Measurements from ENCODE around the gene SH3RF1. TPM values are rescaled to one million over a fixed set of nuclear protein-coding genes. Genes with fewer than 3 reads are reported as not detected.

Gene SH3RF1
- total RNA-seq, 1 experiment from 2014 or later = 59.5 TPM

GRCh38 chr4:169268951-169269760, 1.6 kb downstream of the SH3RF1 start (continued):
- TF ChIP-seq ZBTB33 (IDR thresholded peaks at IDR 0.05; ENCODE audit: extremely low read depth, insufficient replicate concordance, low read length) (no peak), ELF1 (IDR thresholded peaks at IDR 0.05; ENCODE audit: borderline replicate concordance, low read depth) (no peak), SIN3A (IDR thresholded peaks at IDR 0.05; ENCODE audit: low read depth) (no peak)

- Histone ChIP-seq H3K36me3 (ENCODE audit: control insufficient read depth in 1 of 2, insufficient read depth in 2 of 2, low read length in 2 of 2) (peaks cover 9 to 44% of the 10 kb centered on the region in 2 experiments), H3K4me1 (ENCODE audit: control insufficient read depth in 1 of 2, insufficient read depth in 2 of 2, low read length in 2 of 2) (peaks cover 22 to 54% of the 10 kb centered on the region in 2 experiments), H3K79me2 (ENCODE audit: insufficient read depth, low read length) (peaks cover 86% of the 10 kb centered on the region), H3K27ac (ENCODE audit: low read depth, low read length) (no peak overlapping the region), H4K20me1 (ENCODE audit: insufficient read depth) (no peaks in the 10 kb centered on the region; the same call in 1 of the 2 replicates), H3K9me2 (ENCODE audit: insufficient read depth) (no peaks in the 10 kb centered on the region), H3K4me3 (replicated peaks in 1 of 2; ENCODE audit: low read depth in 1 of 2, low read length in 2 of 2) (no peak overlapping the region), H3K27me3 (ENCODE audit: insufficient read depth, low read length) (no peaks in the 10 kb centered on the region), H2AFZ (ENCODE audit: low read depth, low read length, poor library complexity, severe bottlenecking) (no peak overlapping the region), H3K9me3 (ENCODE audit: control insufficient read depth in 1 of 2, insufficient read depth in 1 of 2, low read depth in 1 of 2, low read length in 2 of 2) (no peaks in the 10 kb centered on the region), H3K4me2 (ENCODE audit: low read length) (peak overlapping the region; percentile 29; the same call in 1 of the 2 replicates), H3K9ac (ENCODE audit: low read length) (no peak overlapping the region)
- ChIA-PET POLR2A (interaction anchor here (1.6 kb wide), 1 partner anchor 11 kb away, joined by 3 read pairs; no protein-coding TSS in a partner anchor), RAD21 (ENCODE audit: low non-redundant PET in 1 of 2, low total read pairs in 2 of 2, uncharacterized antibody in 2 of 2, unreplicated experiment in 2 of 2) (no interaction called here), CTCF (no interaction called here)
- ATAC-seq (no peak), DNase-seq (ENCODE audit: low read depth, low spot score) (no peak)
- intact Hi-C loops (cut with micrococcal nuclease) = loop anchor here (5.0 kb wide), 1 partner anchor 220 kb away; no protein-coding TSS in a partner anchor
- BruUV-seq (replicated peaks) = no TSS peak
- TF ChIP-seq POLR2A (IDR thresholded peaks at IDR 0.05; ENCODE audit: borderline replicate concordance, extremely low read depth, insufficient read depth, insufficient read length) = no peak
- no peak for TF ChIP-seq SP1 (IDR thresholded peaks at IDR 0.05; ENCODE audit: low read depth)
- TF ChIP-seq ZNF274 (IDR thresholded peaks at IDR 0.05; ENCODE audit: low read depth, low read length) = no peak
- TF ChIP-seq CTCF (IDR thresholded peaks at IDR 0.05 in 2 of 3, conservative IDR thresholded peaks at IDR 0.05 in 1 of 3; ENCODE audit: borderline replicate concordance in 1 of 3, insufficient read depth in 1 of 3, low read depth in 2 of 3, low read length in 2 of 3) = no peak
- no peak for TF ChIP-seq SIN3A (IDR thresholded peaks at IDR 0.05; ENCODE audit: low read depth)
- TF ChIP-seq CEBPB (IDR thresholded peaks at IDR 0.05; ENCODE audit: low read depth) = 0 out of 2 replicates have a peak, but pooled peaks have one; percentile 8
- TF ChIP-seq CBX3 (IDR thresholded peaks at IDR 0.05; ENCODE audit: low read depth) = no peak
These were observed 3.7 kb downstream of the SH3RF1 start for GRCh38 chr4:169267070-169267469.
